Activated CD4-positive, CD25-positive, alpha-beta regulatory T cell (primary cell): Measurements from ENCODE around the gene SLIT2.

Experiments used
- DNase-seq, 4 experiments: peaks; one replicate each; lab custom pipeline; 2025; lab: John Stamatoyannopoulos, UW

Gene SLIT2

DNA sequence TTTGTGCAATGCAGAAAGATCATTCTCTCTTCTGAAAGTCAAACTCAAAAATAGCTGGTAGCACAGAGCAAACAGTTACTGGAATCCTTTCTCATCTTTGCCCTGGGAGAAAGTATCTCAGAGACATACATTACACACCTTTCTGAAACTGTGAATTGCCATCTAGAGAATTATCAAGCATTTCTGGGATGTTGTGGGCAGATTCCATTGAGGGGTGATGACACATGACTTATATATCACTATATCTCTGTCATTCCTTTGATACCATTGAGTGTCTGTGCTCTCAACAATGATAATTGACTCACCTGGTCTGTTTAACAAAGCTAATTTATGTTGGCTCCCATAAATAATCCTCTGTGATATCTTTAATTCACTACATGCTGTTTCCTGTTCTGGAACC is 13.0 kb downstream of the SLIT2 start:
- DNase-seq = no peak

DNA sequence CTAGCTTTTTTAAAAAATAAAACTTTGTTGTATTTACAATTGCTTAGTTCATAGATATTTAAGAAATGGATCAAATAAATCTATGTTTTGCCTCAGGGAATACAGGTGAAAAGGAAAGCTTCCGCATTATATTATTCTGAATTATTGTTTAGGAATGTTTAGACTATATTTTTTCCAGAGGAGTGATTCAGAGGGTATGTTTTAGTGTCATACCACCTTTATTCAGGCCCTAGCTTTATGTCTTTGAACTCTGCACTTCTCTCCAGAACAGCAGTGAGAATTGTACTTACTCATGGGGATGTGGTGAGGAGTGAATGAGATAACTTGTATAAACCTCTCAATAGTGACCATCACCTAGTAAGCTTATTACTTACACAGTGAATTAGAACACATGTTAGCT is 14.0 kb downstream of the SLIT2 start:
- DNase-seq = no peak

DNA sequence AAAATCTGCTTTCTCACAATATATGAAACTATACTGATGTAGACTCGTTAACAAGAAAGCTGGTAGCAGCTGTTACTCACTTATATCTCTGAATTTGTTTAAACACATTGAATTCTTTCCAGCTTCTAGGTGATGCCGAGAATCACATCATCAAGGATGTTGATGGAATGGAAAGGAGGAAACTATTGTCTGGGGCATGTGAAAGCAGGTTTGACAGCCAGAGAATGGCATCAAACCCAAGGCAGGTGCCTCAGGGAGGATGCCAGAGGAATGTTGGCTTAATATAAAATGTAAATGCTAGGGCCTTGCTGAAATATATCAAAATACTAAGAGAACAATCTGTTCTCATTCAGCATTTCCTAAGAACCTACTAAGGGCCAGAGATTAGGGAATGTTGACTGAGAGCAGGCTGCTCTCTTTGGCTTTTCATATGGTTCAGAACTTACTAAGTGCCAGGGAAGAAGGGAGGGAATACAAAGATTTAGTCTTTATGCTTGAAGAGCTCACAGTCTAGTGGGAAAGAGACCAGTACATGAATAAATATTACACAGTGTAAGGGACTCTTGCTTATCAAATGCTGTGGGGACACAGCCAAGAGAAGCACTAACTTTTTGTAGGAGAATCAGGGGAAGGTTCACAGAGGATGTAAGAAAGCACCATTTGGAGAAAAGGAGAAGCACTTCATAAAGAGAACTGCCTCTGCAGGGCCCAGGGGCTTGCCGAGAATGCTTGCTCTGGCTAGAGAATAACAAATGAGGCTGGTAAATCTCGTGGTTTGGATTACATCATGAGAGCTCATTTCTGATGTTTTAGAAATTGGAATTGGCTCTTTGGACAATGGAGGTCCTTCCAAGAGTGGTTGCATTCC is 14.7 kb downstream of the SLIT2 start:
- no peak for DNase-seq

- no peak for DNase-seq
Observed at GRCh38 chr4:20268028-20268427, 16.3 kb downstream of the SLIT2 start.

DNA sequence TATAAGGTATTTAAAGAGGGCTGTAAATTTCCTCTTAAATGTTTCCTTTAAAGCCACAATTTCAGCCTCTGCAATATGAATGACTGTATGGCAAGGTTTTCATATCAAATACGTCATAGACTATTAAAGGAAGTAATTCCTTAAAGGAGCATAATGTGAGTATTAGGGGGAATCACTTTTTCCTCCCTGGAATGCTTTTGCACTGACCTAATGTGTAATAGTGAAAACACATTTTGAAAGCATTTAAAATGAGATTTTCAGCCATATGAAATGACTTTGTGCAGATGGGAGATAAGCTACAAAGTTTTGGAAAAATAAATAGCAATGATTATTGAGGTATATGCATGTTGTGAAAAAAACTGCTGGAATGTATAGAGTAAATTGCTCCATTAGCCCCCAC is 17.6 kb downstream of the SLIT2 start:
- no peak for DNase-seq

GRCh38 chr4:20271950-20272349 is 20.2 kb downstream of the SLIT2 start:
- no peak for DNase-seq

GRCh38 chr4:20272411-20272872 is 20.7 kb downstream of the SLIT2 start:
- DNase-seq = no peak

GRCh38 chr4:20273793-20274192 is 22.1 kb downstream of the SLIT2 start:
- DNase-seq = no peak

DNA sequence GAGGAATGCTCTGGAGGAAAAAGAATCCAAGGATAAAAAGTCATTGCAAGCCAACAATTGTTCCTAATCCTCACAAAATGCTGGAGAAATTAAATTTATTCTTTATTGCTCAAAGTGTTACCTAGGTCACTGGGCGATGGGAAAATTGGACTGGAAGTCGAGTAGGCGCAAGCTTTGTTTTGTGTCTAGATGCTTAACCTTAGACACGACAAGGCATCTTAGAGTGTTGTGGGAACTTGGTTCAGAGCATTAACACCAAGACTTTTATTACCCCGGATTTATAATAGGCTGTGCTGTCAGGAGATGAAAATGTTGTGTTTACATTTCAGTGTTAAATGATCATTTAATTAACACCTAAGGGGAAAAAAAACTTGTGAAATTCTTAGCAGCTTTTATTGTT is 25.1 kb downstream of the SLIT2 start:
- no peak for DNase-seq

GRCh38 chr4:20278195-20278594 is 26.5 kb downstream of the SLIT2 start:
- DNase-seq = no peak

- no peak for DNase-seq
Observed at GRCh38 chr4:20279381-20279780, 27.7 kb downstream of the SLIT2 start.

DNA sequence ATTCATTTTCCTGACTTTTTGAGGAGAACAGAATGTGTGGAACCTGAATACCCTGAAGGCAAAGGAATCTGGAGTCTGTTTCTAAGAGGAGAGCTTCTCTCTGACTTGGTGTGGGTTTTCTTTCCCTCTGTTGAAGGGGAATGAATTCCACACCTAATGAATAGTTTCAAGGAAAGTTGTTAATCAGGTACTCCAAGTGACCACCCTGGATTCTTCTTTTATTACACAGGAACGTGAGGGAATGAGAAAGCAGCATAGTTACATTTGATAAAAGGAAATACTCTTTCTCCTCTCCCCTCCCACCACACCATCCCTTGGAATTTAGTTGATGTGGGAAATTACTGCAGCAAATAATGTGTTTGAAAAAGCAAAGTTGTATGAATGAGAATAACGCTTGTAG is 29.7 kb downstream of the SLIT2 start:
- DNase-seq = no peak

DNA sequence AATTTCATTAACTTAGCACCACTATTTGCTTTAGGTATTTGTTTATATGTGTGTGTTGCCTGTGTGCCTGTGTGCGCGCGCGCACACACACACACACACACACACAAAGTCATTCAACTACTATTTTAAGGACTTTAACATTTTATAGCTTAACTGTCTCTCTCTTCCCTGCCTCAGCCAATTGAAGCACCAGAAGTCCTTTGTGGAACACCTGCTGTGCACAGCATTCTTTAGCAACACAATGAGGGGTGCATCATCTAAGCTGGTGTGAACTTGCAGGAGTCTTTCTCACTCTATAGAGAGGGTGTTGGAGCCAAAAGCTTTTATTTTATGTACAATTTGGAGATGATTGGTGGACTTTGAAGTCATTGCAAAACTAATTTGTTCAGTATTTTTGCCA is 31.3 kb downstream of the SLIT2 start:
- DNase-seq = no peak

- DNase-seq = no peak
Observed at GRCh38 chr4:20284990-20285389, 33.3 kb downstream of the SLIT2 start.

GRCh38 chr4:20287246-20287645 is 35.5 kb downstream of the SLIT2 start:
- DNase-seq = no peak

GRCh38 chr4:20288047-20288650 is 36.4 kb downstream of the SLIT2 start:
- DNase-seq = no peak

- DNase-seq = no peak
Observed at GRCh38 chr4:20288846-20289512, 37.3 kb downstream of the SLIT2 start.

DNA sequence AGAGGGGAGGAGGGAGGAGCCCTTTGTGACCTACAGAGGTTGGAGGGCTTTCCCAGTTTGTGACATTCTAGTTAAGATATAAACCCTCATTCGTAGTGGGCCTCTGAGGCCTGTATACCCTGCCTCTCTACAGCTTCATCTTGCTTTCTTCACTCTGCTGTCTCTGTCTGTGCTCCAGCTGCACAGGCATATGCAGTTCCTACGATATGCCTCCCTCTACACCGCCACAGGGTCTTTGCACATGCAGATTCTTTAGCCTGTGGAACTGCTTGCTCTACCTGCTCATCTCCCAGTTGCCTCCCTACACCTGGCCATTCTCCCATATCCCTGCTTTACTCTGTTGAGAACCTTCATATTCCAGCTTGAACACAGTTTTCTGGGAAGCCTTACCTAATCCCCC is 38.1 kb downstream of the SLIT2 start:
- DNase-seq = no peak

DNA sequence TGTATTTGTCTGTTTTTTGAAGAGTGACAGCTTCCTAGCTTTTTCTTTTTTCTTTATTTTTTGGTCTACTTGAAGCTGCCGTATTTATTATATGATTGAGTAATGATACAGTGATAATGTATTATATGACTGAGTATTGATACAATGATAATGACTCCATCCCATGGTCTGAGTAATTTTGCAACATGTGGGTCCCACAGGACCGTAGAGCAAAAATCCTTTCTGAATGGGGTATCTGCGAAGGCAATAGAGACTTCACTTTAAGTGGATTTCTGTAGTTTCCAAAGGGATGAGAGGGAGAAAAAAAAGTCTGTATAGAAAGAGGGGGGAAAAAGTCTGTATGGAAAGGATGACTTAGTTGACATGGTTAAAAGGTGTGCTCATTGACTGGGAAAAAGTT is 41.0 kb downstream of the SLIT2 start:
- no peak for DNase-seq

DNA sequence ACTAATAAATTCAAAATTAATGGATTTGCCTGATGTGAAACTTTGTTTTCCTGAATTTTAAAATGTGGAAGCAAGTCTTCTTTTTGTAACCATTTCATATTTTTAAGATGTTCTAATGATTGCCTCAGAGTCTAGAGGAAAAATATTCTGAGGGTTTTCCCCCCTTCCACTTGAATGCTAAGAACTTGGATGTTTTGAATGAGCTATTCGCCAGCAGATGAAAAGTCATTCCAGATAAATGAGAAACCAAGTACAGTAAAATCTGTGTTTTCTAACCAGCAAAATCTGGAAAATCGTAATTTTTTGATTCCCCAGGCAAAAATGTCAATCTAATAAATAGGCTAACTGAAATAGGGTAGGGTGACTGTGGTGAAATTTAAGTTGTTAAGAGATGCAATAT is 45.6 kb downstream of the SLIT2 start:
- DNase-seq = no peak

GRCh38 chr4:20297783-20298182 is 46.1 kb downstream of the SLIT2 start:
- no peak for DNase-seq

GRCh38 chr4:20298455-20298854 is 46.8 kb downstream of the SLIT2 start:
- DNase-seq = no peak

GRCh38 chr4:20298986-20299385 is 47.3 kb downstream of the SLIT2 start:
- DNase-seq = no peak
